ENCODE results near the gene SGIP1. TPM values are rescaled to one million over a fixed set of nuclear protein-coding genes. Genes with fewer than 3 reads are reported as not detected.

The SGIP1 gene
- total and polyA plus RNA-seq, 2 donors (not counting 3 experiments of a cell fraction or from before 2014, with no cell fraction given), result 30.9 to 68.9 TPM

GRCh38 chr1:66605419-66605997 lies 71.6 kb downstream of the SGIP1 start:
- H3K27ac ChIP-seq (ENCODE audit: insufficient read depth, low read depth, low read length), result no peak overlapping the region
- H3K9me3 ChIP-seq (replicated peaks; ENCODE audit: control insufficient read depth, insufficient read depth, low read length), result no peaks in the 10 kb centered on the region
- no peaks in the 10 kb centered on the region for H3K4me1 ChIP-seq (ENCODE audit: control insufficient read depth, extremely low read depth, insufficient read depth, low read length)
- no TSS peak for BruUV-seq (replicated peaks)
- no peak overlapping the region for H3K4me2 ChIP-seq (ENCODE audit: insufficient read depth, low read length)
- CTCF ChIA-PET, result no interaction called here
- no peaks in the 10 kb centered on the region for H3K27me3 ChIP-seq (ENCODE audit: control insufficient read depth in 2 of 2, insufficient read depth in 2 of 2, low read length in 2 of 2)
- intact Hi-C loops (cut with micrococcal nuclease) (no loop called here), dilution Hi-C loops (cut with MboI; ENCODE audit: extremely low pct_ligation_motif_present, low sequenced_read_pairs) (no loop called here)
- H3K79me2 ChIP-seq (ENCODE audit: control insufficient read depth, insufficient read depth, low read length), result no peaks in the 10 kb centered on the region
- no peak overlapping the region for H3K4me3 ChIP-seq (replicated peaks in 1 of 3; ENCODE audit: insufficient read depth in 1 of 3, low read depth in 1 of 3, low read length in 3 of 3)
- H3K36me3 ChIP-seq (ENCODE audit: control insufficient read depth in 2 of 2, extremely low read depth in 1 of 2, insufficient read depth in 2 of 2, low read length in 2 of 2), result no peaks in the 10 kb centered on the region
- H3K9ac ChIP-seq (replicated peaks; ENCODE audit: extremely low read depth, insufficient read depth, low read length), result no peak overlapping the region
- FAIRE-seq (peak; percentile 44), DNase-seq (ENCODE audit: low read depth, low spot score) (no peak)
- H4K20me1 ChIP-seq (replicated peaks; ENCODE audit: control insufficient read depth, extremely low read depth, insufficient read depth, low read length), result no peaks in the 10 kb centered on the region
- no peaks in the 10 kb centered on the region for H3K9me1 ChIP-seq (replicated peaks; ENCODE audit: control insufficient read depth, extremely low read depth, insufficient read depth, low read length)
- H2AFZ ChIP-seq (ENCODE audit: low read depth, low read length), result no peak overlapping the region
- POLR2A ChIA-PET, result no interaction called here
- TF ChIP-seq GATA2 (IDR thresholded peaks at IDR 0.05; ENCODE audit: insufficient read depth, insufficient read length, low read depth, low read length), result no peak
- no peak for TF ChIP-seq MYC (IDR thresholded peaks at IDR 0.05; ENCODE audit: low read depth, low read length)

GRCh38 chr1:66606362-66607065 lies 72.6 kb downstream of the SGIP1 start:
- intact Hi-C loops (cut with micrococcal nuclease), result no loop called here
- DNase-seq (ENCODE audit: low read depth, low spot score) (no peak), FAIRE-seq (no peak)
- Histone ChIP-seq H3K36me3 (ENCODE audit: control insufficient read depth in 2 of 2, extremely low read depth in 1 of 2, insufficient read depth in 2 of 2, low read length in 2 of 2) (no peaks in the 10 kb centered on the region), H2AFZ (ENCODE audit: low read depth, low read length) (no peak overlapping the region), H3K4me3 (replicated peaks in 1 of 3; ENCODE audit: insufficient read depth in 1 of 3, low read depth in 1 of 3, low read length in 3 of 3) (no peak overlapping the region), H3K27ac (ENCODE audit: insufficient read depth, low read depth, low read length) (no peak overlapping the region), H3K4me1 (ENCODE audit: control insufficient read depth, extremely low read depth, insufficient read depth, low read length) (no peaks in the 10 kb centered on the region), H3K9ac (replicated peaks; ENCODE audit: extremely low read depth, insufficient read depth, low read length) (no peak overlapping the region), H3K9me1 (replicated peaks; ENCODE audit: control insufficient read depth, extremely low read depth, insufficient read depth, low read length) (no peaks in the 10 kb centered on the region), H3K79me2 (ENCODE audit: control insufficient read depth, insufficient read depth, low read length) (no peaks in the 10 kb centered on the region), H4K20me1 (replicated peaks; ENCODE audit: control insufficient read depth, extremely low read depth, insufficient read depth, low read length) (no peaks in the 10 kb centered on the region), H3K27me3 (ENCODE audit: control insufficient read depth in 2 of 2, insufficient read depth in 2 of 2, low read length in 2 of 2) (no peaks in the 10 kb centered on the region), H3K9me3 (replicated peaks; ENCODE audit: control insufficient read depth, insufficient read depth, low read length) (no peaks in the 10 kb centered on the region), H3K4me2 (ENCODE audit: insufficient read depth, low read length) (no peak overlapping the region)
- BruUV-seq (replicated peaks), result no TSS peak
- POLR2A ChIA-PET, result no interaction called here
- CTCF ChIA-PET, result no interaction called here
- no peak for TF ChIP-seq JUN (IDR thresholded peaks at IDR 0.05; ENCODE audit: borderline replicate concordance, insufficient read depth, insufficient read length, low read depth)
- no peak for TF ChIP-seq FOS (IDR thresholded peaks at IDR 0.05; ENCODE audit: borderline replicate concordance, insufficient read depth, low read length)
- TF ChIP-seq EZH2 (IDR thresholded peaks at IDR 0.05; ENCODE audit: borderline replicate concordance, low read depth, low read length, severe bottlenecking), result no peak
- TF ChIP-seq GATA2 (IDR thresholded peaks at IDR 0.05; ENCODE audit: insufficient read depth, insufficient read length, low read depth, low read length), result no peak
- no peak for TF ChIP-seq MAX (IDR thresholded peaks at IDR 0.05; ENCODE audit: insufficient read depth, insufficient read length)
- TF ChIP-seq POLR2AphosphoS5 (IDR thresholded peaks at IDR 0.05; ENCODE audit: insufficient read depth, low read depth, low read length), result no peak
- no peak for TF ChIP-seq POLR2A (IDR thresholded peaks at IDR 0.05; ENCODE audit: low read depth, low read length)
- TF ChIP-seq CTCF (IDR thresholded peaks at IDR 0.05; ENCODE audit: extremely low read depth in 1 of 2, insufficient read depth in 1 of 2, low read depth in 1 of 2, low read length in 2 of 2), result no peak
- no peak for TF ChIP-seq MYC (IDR thresholded peaks at IDR 0.05; ENCODE audit: low read depth, low read length)
- dilution Hi-C loops (cut with MboI; ENCODE audit: extremely low pct_ligation_motif_present, low sequenced_read_pairs), result no loop called here
